Glutamatergic neuron (in vitro differentiated cells): ENCODE data around the gene SLC35B1. TPM values are rescaled to one million over a fixed set of nuclear protein-coding genes. Genes with fewer than 3 reads are reported as not detected.

Source experiments
- DNase-seq: peaks from one replicate; pipeline ENCODE4 v3.0.0; 2022
- H3K27ac Mint-ChIP-seq: one replicate; pipeline ENCODE4 v1.8.0; 2020; ENCODE audit warnings: mild to moderate bottlenecking, mixed read lengths, inconsistent platforms; ENCODE audit not compliant: unreplicated experiment
- H3K27me3 Mint-ChIP-seq: one replicate; pipeline ENCODE4 v1.8.0; 2020; ENCODE audit warnings: mild to moderate bottlenecking, moderate library complexity, mixed read lengths, inconsistent platforms; ENCODE audit not compliant: unreplicated experiment
- H3K36me3 Mint-ChIP-seq: one replicate; pipeline ENCODE4 v1.8.0; 2020; ENCODE audit warnings: mild to moderate bottlenecking, mixed read lengths, inconsistent platforms; ENCODE audit not compliant: unreplicated experiment
- H3K4me1 Mint-ChIP-seq: one replicate; pipeline ENCODE4 v1.8.0; 2020; ENCODE audit warnings: mild to moderate bottlenecking, low read depth, mixed read lengths, inconsistent platforms; ENCODE audit not compliant: unreplicated experiment
- H3K4me3 Mint-ChIP-seq: one replicate; pipeline ENCODE4 v1.8.0; 2020; ENCODE audit warnings: mild to moderate bottlenecking, mixed read lengths, inconsistent platforms; ENCODE audit not compliant: unreplicated experiment
- H3K9me3 Mint-ChIP-seq: one replicate; pipeline ENCODE4 v1.8.0; 2020; ENCODE audit warnings: mild to moderate bottlenecking, moderate library complexity, mixed read lengths, inconsistent platforms; ENCODE audit not compliant: unreplicated experiment
- total RNA-seq: library from RNA; stranded (reverse); fragmentation: NEBNext Ultra II Directional; extraction: Animal tissue kit (Norgen Biotek cat#: 25700); gene quantifications from one replicate; pipeline ENCODE4 v1.2.1, GENCODE V29; 2021; ENCODE audit not compliant: unreplicated experiment
- TF ChIP-seq, protein P1 (sequence below): fragments of 200-600 bp; sonication (generic); IDR thresholded peaks from one replicate; pipeline ENCODE4 v1.5.0; 2021; ENCODE audit not compliant: partially characterized antibody, unreplicated experiment

SLC35B1 gene
- total RNA-seq, 1 donor from 2014 or later, result 123 TPM

DNA sequence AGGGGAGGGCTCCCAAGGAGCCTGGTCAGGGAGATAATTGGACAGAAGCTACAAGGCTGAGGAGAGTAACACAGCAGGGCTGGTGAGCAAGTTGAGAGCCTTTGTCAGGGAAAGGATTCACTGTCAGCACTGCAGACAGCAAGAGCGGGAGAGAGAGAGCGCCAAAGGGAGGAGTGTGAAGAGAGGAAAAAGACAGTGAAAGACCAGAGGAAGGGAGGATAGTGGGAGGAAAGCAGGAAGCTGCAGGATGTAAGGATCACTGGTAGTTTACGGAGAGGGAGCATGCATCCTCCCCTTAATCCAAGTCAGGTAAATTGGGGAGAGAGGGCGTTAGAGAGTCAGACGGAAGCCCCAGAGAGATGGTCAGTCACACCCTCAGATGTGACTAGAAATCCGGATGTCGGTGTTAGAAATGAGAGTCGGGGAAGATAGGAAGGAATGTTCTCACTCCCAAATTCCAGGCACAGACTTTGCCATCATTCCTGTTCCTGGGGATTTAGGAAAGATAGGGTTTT lies 16.0 kb downstream of the SLC35B1 start:
- no peak overlapping the region for H3K27ac Mint-ChIP-seq
- TF ChIP-seq, protein P1, sequence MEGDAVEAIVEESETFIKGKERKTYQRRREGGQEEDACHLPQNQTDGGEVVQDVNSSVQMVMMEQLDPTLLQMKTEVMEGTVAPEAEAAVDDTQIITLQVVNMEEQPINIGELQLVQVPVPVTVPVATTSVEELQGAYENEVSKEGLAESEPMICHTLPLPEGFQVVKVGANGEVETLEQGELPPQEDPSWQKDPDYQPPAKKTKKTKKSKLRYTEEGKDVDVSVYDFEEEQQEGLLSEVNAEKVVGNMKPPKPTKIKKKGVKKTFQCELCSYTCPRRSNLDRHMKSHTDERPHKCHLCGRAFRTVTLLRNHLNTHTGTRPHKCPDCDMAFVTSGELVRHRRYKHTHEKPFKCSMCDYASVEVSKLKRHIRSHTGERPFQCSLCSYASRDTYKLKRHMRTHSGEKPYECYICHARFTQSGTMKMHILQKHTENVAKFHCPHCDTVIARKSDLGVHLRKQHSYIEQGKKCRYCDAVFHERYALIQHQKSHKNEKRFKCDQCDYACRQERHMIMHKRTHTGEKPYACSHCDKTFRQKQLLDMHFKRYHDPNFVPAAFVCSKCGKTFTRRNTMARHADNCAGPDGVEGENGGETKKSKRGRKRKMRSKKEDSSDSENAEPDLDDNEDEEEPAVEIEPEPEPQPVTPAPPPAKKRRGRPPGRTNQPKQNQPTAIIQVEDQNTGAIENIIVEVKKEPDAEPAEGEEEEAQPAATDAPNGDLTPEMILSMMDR, result no peak
- peaks cover 23% of the 10 kb centered on the region for H3K4me1 Mint-ChIP-seq
- peaks cover 4% of the 10 kb centered on the region for H3K27me3 Mint-ChIP-seq
- no peak overlapping the region for H3K4me3 Mint-ChIP-seq
- DNase-seq, result no peak
- H3K36me3 Mint-ChIP-seq, result no peaks in the 10 kb centered on the region
- peaks cover 1% of the 10 kb centered on the region for H3K9me3 Mint-ChIP-seq

DNA sequence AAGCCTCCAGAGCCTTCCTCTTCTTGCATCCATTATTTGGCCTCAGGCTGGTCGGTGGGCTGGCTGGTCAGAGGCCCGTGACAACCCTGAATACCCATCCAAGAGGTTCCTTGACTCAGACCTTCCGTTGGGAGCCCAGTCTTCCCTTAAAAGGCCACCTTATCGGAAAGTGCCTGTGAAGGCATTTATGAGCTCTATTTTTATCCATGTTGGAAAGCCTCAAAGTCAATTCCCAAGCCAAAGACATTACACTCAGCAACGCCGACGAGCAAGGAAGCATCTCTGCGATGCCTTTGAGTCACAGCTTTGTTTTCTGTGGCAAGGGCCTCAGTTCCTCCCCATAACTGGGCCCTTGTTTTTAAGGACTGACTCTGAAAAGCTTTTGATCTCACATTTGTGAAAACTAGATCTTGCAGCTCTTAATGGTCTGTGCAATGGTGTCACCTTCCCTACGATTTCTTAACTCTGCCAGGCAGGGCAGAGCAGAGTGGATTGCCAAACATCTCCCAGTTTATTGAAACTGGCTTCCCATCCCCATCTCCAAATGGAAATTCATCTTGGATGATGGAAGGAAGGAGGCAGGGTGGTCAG lies 16.6 kb downstream of the SLC35B1 start:
- H3K27me3 Mint-ChIP-seq, result peaks cover 4% of the 10 kb centered on the region
- H3K9me3 Mint-ChIP-seq, result peaks cover 1% of the 10 kb centered on the region
- H3K36me3 Mint-ChIP-seq, result no peaks in the 10 kb centered on the region
- TF ChIP-seq, protein P1, result no peak
- H3K27ac Mint-ChIP-seq, result peak overlapping the region; percentile 12
- H3K4me3 Mint-ChIP-seq, result no peak overlapping the region
- no peak for DNase-seq
- H3K4me1 Mint-ChIP-seq, result peaks cover 22% of the 10 kb centered on the region

DNA sequence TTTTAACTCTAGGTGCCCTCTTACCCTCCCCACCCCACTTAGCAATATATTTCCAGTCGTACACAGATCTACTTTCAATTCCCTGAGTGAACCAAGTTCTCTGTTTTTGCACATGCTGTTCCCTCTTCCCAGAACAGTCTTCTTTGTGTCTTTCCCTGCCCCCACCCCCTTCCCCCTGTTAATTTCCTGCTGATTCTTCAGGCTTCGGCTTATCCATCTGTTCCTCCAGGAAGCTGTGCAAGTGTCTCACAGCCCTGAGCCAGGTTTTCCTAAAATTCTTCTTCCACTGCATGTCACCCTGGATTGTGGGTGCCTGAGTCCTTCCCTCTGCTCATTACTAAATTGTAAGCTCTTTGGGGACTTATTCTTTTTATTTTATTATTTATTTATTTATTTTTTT lies 17.5 kb downstream of the SLC35B1 start:
- TF ChIP-seq, protein P1, result no peak
- no peaks in the 10 kb centered on the region for H3K36me3 Mint-ChIP-seq
- DNase-seq, result no peak

DNA sequence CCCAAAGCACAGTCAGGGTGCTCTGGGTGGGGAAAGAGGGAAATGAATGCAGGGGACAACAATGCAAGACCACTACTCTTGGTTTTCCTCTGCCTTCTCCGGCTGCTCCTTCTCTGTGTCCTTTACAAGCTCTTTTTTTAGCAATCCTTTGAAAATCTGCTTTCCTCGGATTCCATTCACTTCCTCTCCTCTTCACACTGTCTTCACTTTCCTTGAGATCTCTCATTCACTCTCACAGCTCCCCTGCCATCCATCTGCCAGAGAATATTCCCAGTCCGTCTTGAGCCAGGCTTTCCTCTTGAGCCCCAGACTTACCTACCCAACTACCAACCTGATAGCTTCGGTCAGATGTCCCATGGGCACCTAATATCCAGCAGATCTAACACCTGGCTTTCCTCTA lies 18.9 kb downstream of the SLC35B1 start:
- Mint-ChIP-seq H3K9me3 (no peaks in the 10 kb centered on the region), H3K4me1 (peaks cover 11% of the 10 kb centered on the region), H3K27me3 (no peaks in the 10 kb centered on the region), H3K4me3 (no peak overlapping the region), H3K36me3 (no peaks in the 10 kb centered on the region), H3K27ac (no peak overlapping the region)
- no peak for DNase-seq
- TF ChIP-seq, protein P1, result no peak

More for the DNA sequence above, 17.5 kb downstream of the SLC35B1 start:
- Mint-ChIP-seq H3K27me3 (peaks cover 3% of the 10 kb centered on the region), H3K4me1 (peaks cover 15% of the 10 kb centered on the region), H3K27ac (no peak overlapping the region), H3K4me3 (no peak overlapping the region), H3K9me3 (no peaks in the 10 kb centered on the region)

DNA sequence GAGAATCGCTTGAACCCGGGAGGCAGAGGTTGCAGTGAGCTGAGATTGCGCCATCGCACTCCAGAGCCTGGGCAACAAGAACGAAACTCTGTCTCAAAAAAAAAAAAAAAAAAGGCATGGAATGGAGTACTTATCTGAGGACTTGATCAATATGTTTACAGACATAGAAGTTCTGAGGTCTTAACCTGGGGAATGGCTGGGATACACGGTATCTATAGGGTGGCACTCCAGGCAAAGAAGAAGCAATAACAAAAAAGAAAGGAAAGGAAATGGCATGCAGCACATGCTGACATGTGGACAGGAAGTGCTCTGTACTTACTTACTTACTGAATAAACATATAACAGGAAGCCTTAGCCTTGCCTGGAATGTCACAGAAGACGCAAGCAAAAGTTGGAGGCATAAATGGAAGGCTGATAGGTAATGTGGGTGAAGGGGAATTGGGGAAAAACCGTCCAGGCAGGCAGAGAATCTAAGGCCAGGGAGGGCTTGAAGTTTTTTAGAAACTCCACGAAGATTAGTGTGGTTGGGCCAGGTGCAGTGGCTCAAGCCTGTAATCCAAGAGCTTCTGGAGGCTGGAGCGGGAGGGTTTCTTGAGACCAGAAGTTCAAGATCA lies 19.8 kb downstream of the SLC35B1 start:
- DNase-seq, result no peak
- Mint-ChIP-seq H3K9me3 (no peaks in the 10 kb centered on the region), H3K4me1 (peaks cover 11% of the 10 kb centered on the region), H3K36me3 (no peaks in the 10 kb centered on the region), H3K27ac (no peak overlapping the region), H3K4me3 (no peak overlapping the region), H3K27me3 (no peaks in the 10 kb centered on the region)
- TF ChIP-seq, protein P1, result no peak
